ENCODE data around the gene SHE. TPM values are rescaled to one million over a fixed set of nuclear protein-coding genes. Genes with fewer than 3 reads are reported as not detected.

The SHE gene
- total and polyA plus RNA-seq, 2 of the 8 experiments (the other 6 are each of a cell fraction or from before 2014, with no cell fraction given), result 0.44 to 0.45 TPM

DNA sequence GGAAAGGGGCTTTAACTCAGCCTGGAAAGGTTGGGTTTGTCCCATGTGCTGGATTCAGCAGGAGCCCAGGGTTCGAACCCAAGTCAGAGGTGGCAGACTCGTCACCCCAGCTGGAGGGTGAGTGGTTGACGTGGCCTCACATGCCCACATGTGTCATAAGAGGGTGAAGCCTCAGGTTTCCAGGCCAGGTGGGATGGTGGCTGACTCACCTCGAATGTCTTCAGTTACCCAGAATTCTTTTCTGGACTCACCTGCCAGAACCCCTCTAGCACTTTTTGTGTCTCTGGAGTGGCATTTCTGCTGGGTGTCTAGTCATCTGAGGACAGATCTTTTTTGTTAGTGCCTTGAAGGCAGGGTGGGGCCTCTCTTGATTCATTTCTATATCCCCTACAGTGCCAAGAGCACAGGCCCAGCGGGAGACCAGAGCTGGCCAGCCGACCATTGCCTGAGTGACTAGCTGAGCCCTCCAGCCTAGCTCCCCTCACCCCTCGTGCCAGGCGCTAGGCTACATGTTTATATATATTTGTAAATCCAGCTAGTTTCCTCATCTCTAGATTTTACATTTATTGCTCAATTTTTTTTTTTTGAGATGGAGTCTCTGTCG lies 68.9 kb downstream of the SHE start (continued):
- TF ChIP-seq TCF12 (IDR thresholded peaks at IDR 0.05; ENCODE audit: low read depth, low read length) (no peak), SIN3A (conservative IDR thresholded peaks at IDR 0.05 in 1 of 2, IDR thresholded peaks at IDR 0.05 in 1 of 2; ENCODE audit: low read depth in 1 of 2, low read length in 2 of 2) (no peak), SAP30 (IDR thresholded peaks at IDR 0.05; ENCODE audit: insufficient read depth, insufficient replicate concordance, low read length) (no peak), KDM4A (IDR thresholded peaks at IDR 0.05; ENCODE audit: low read depth, low read length, severe bottlenecking) (no peak), HDAC2 (IDR thresholded peaks at IDR 0.05; ENCODE audit: borderline replicate concordance in 1 of 2, low read depth in 2 of 2, low read length in 2 of 2) (no peak), SP4 (IDR thresholded peaks at IDR 0.05; ENCODE audit: low read length) (no peak)
- TF ChIP-seq, protein P1, sequence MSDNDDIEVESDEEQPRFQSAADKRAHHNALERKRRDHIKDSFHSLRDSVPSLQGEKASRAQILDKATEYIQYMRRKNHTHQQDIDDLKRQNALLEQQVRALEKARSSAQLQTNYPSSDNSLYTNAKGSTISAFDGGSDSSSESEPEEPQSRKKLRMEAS (IDR thresholded peaks at IDR 0.05), result no peak

All from H1 (cell line).